H9 (cell line): ENCODE measurements around the gene HIRA. TPM values are rescaled to one million over a fixed set of nuclear protein-coding genes. Genes with fewer than 3 reads are reported as not detected.

Experiments used
- DNase-seq: peaks from one replicate; pipeline ENCODE4 v3.0.0-alpha.2; 2017
- H2AFZ ChIP-seq: one replicate; pipeline ENCODE4 v1.6.1; 2013; ENCODE audit warnings: mild to moderate bottlenecking, low read length, control low read depth, moderate library complexity
- H2AK5ac ChIP-seq: 2 replicates; pipeline ENCODE4 v1.6.1; 2013; ENCODE audit warnings: low read length, control low read depth, mixed read lengths; ENCODE audit not compliant: insufficient read length
- H2BK120ac ChIP-seq: one replicate; pipeline ENCODE4 v1.6.1; 2013; ENCODE audit warnings: low read depth, mild to moderate bottlenecking, low read length, control low read depth, inconsistent platforms; ENCODE audit not compliant: poor library complexity, severe bottlenecking
- H2BK12ac ChIP-seq: 2 replicates; pipeline ENCODE4 v1.6.1; 2013; ENCODE audit warnings: low read length, control low read depth, mixed read lengths, low read depth; ENCODE audit not compliant: insufficient read length
- H2BK15ac ChIP-seq: 2 replicates; pipeline ENCODE4 v1.6.1; 2013; ENCODE audit warnings: low read depth, low read length, control low read depth
- H2BK20ac ChIP-seq: one replicate; pipeline ENCODE4 v1.6.1; 2013; ENCODE audit warnings: low read depth, mild to moderate bottlenecking, low read length, control low read depth, inconsistent platforms; ENCODE audit not compliant: poor library complexity, severe bottlenecking
- H2BK5ac ChIP-seq: 2 replicates; pipeline ENCODE4 v1.6.1; 2013; ENCODE audit warnings: low read length, control low read depth, mixed read lengths; ENCODE audit not compliant: insufficient read length
- H3K14ac ChIP-seq: 2 replicates; pipeline ENCODE4 v1.6.1; 2013; ENCODE audit warnings: low read length, control low read depth; ENCODE audit not compliant: insufficient read depth
- H3K18ac ChIP-seq: 2 replicates; pipeline ENCODE4 v1.6.1; 2013; ENCODE audit warnings: low read depth, mild to moderate bottlenecking, mixed read lengths, low read length, control low read depth; ENCODE audit not compliant: insufficient read length
- H3K23ac ChIP-seq: 2 replicates; pipeline ENCODE4 v1.6.1; 2013; ENCODE audit warnings: low read length, control low read depth, mixed read lengths, low read depth; ENCODE audit not compliant: insufficient read length
- H3K23me2 ChIP-seq: 2 replicates; pipeline ENCODE4 v1.6.1; 2013; ENCODE audit warnings: low read depth, mild to moderate bottlenecking, mixed read lengths, low read length, control low read depth; ENCODE audit not compliant: insufficient read length, poor library complexity, severe bottlenecking
- H3K27ac ChIP-seq: 2 replicates; pipeline ENCODE4 v1.5.1; 2013; ENCODE audit warnings: low read length, control low read depth, mixed read lengths, low read depth; ENCODE audit not compliant: insufficient read length
- H3K27me3 ChIP-seq: 2 replicates; pipeline ENCODE4 v1.6.1; 2013; ENCODE audit warnings: low read length, control low read depth, inconsistent platforms; ENCODE audit not compliant: insufficient read depth
- H3K4ac ChIP-seq: 2 replicates; pipeline ENCODE4 v1.6.1; 2013; ENCODE audit warnings: low read depth, mild to moderate bottlenecking, control low read depth, inconsistent platforms, low read length, moderate library complexity
- H3K4me1 ChIP-seq: 2 replicates; pipeline ENCODE4 v1.6.1; 2013; ENCODE audit warnings: low read length, control low read depth, inconsistent platforms; ENCODE audit not compliant: insufficient read depth
- H3K4me2 ChIP-seq: 2 replicates; pipeline ENCODE4 v1.6.1; 2013; ENCODE audit warnings: low read length, control low read depth, mixed read lengths; ENCODE audit not compliant: insufficient read length, insufficient read depth
- H3K56ac ChIP-seq: 2 replicates; pipeline ENCODE4 v1.6.1; 2013; ENCODE audit warnings: low read depth, mild to moderate bottlenecking, mixed read lengths, low read length, control low read depth; ENCODE audit not compliant: insufficient read length
- H3K79me1 ChIP-seq: 2 replicates; pipeline ENCODE4 v1.6.1; 2013; ENCODE audit warnings: low read depth, mild to moderate bottlenecking, moderate library complexity, low read length, control low read depth, inconsistent platforms; ENCODE audit not compliant: insufficient read depth, poor library complexity, severe bottlenecking
- H3K79me2 ChIP-seq: 2 replicates; pipeline ENCODE4 v1.6.1; 2013; ENCODE audit warnings: low read length, control low read depth, inconsistent platforms; ENCODE audit not compliant: insufficient read depth
- H3K9ac ChIP-seq: 2 replicates; pipeline ENCODE4 v1.6.1; 2013; ENCODE audit warnings: low read length, control low read depth, mixed read lengths; ENCODE audit not compliant: insufficient read length; ENCODE audit errors: extremely low read depth
- H3K9me3 ChIP-seq: one replicate; pipeline ENCODE4 v1.6.1; 2013; ENCODE audit warnings: low read depth, low read length, inconsistent platforms; ENCODE audit not compliant: control insufficient read depth
- H3T11ph ChIP-seq: one replicate; pipeline ENCODE4 v1.6.1; 2013; ENCODE audit warnings: mild to moderate bottlenecking, low read length, control low read depth, inconsistent platforms
- H4K20me1 ChIP-seq: one replicate; pipeline ENCODE4 v1.6.1; 2013; ENCODE audit not compliant: control insufficient read depth, insufficient read length, insufficient read depth
- H4K5ac ChIP-seq: 2 replicates; pipeline ENCODE4 v1.6.1; 2013; ENCODE audit warnings: low read depth, mild to moderate bottlenecking, mixed read lengths, low read length, control low read depth; ENCODE audit not compliant: insufficient read length
- H4K8ac ChIP-seq: replicated peaks from 2 replicates; pipeline ENCODE4 v1.6.1; 2013; ENCODE audit warnings: low read length, control low read depth, mixed read lengths, low read depth; ENCODE audit not compliant: insufficient read length
- H4K91ac ChIP-seq: 2 replicates; pipeline ENCODE4 v1.6.1; 2013; ENCODE audit warnings: low read depth, mild to moderate bottlenecking, moderate library complexity, mixed read lengths, low read length, control low read depth; ENCODE audit not compliant: insufficient read length
- H3K27ac Mint-ChIP-seq, 3 experiments: 2 replicates in 2 of 3; 3 replicates in 1 of 3; pipeline ENCODE4 v1.8.0; 2020 to 2021; ENCODE audit warnings: mixed read lengths in 3 of 3, mild to moderate bottlenecking in 1 of 3, moderate library complexity in 1 of 3
- H3K27me3 Mint-ChIP-seq: 2 replicates; pipeline ENCODE4 v1.8.0; 2021; ENCODE audit warnings: low read depth, mild to moderate bottlenecking, moderate library complexity, mixed read lengths
- H3K36me3 Mint-ChIP-seq, 3 experiments: 2 replicates in 2 of 3; 3 replicates in 1 of 3; pipeline ENCODE4 v1.8.0; 2020 to 2021; ENCODE audit warnings: low read depth in 3 of 3, mixed read lengths in 3 of 3; ENCODE audit not compliant: insufficient read depth in 1 of 3
- H3K4me1 Mint-ChIP-seq, 2 experiments: 2 replicates each; pipeline ENCODE4 v1.8.0; 2020; ENCODE audit warnings: mixed read lengths in 2 of 2
- H3K4me3 Mint-ChIP-seq, 2 experiments: 2 replicates in 1 of 2; 3 replicates in 1 of 2; pipeline ENCODE4 v1.8.0; 2020 to 2021; ENCODE audit warnings: mild to moderate bottlenecking in 2 of 2, mixed read lengths in 2 of 2, moderate library complexity in 1 of 2
- H3K9me3 Mint-ChIP-seq, 2 experiments: 2 replicates in 1 of 2; 3 replicates in 1 of 2; pipeline ENCODE4 v1.8.0; 2020; ENCODE audit warnings: mild to moderate bottlenecking in 2 of 2, mixed read lengths in 2 of 2, moderate library complexity in 1 of 2
- WGBS: extraction: QIAGEN DNeasy Blood & Tissue Kit; methylation state at CpG from one replicate; pipeline ENCODE4 v1.1.7; 2013; ENCODE audit warnings: missing lambda C conversion rate, low lambda C conversion rate, mixed read lengths; ENCODE audit not compliant: insufficient read length; ENCODE audit errors: extremely low coverage; 5-methylcytosine and 5-hydroxymethylcytosine counted together
- total RNA-seq: library from RNA; stranded (reverse); gene quantifications from 2 replicates; pipeline ENCODE4 v1.2.1, GENCODE V29; 2021
- TF ChIP-seq, protein P1 (sequence below): fragments of 200-600 bp; sonication (generic); conservative IDR thresholded peaks from 3 replicates; pipeline ENCODE4 v1.8.0; 2021; ENCODE audit warnings: antibody characterized with exemption, mild to moderate bottlenecking

Gene HIRA
- total RNA-seq, 1 experiment from 2014 or later: 51.9 TPM

- Histone ChIP-seq H3K23me2 (no peaks in the 10 kb centered on the region), H4K20me1 (no peaks in the 10 kb centered on the region), H3K4ac (no peak overlapping the region), H4K91ac (no peak overlapping the region), H3K9me3 (no peaks in the 10 kb centered on the region), H3K14ac (no peak overlapping the region), H4K5ac (no peak overlapping the region), H3K4me2 (no peak overlapping the region), H3K56ac (no peak overlapping the region), H2AK5ac (no peak overlapping the region), H2AFZ (no peak overlapping the region), H3K4me1 (no peaks in the 10 kb centered on the region), H3K27me3 (no peaks in the 10 kb centered on the region), H3K23ac (no peak overlapping the region), H3K27ac (no peak overlapping the region), H3T11ph (no peak overlapping the region), H3K9ac (no peak overlapping the region), H2BK20ac (no peak overlapping the region), H2BK5ac (no peak overlapping the region), H3K79me2 (no peaks in the 10 kb centered on the region), H2BK15ac (no peak overlapping the region), H4K8ac (no peak overlapping the region), H2BK12ac (no peak overlapping the region), H2BK120ac (no peak overlapping the region), H3K18ac (no peak overlapping the region), H3K79me1 (no peaks in the 10 kb centered on the region)
- peak overlapping the region in 1 of 3 experiments; percentile 49; a peak in 1 of 7 replicates for H3K27ac Mint-ChIP-seq
- peaks cover 5 to 10% of the 10 kb centered on the region in 2 experiments for H3K9me3 Mint-ChIP-seq
- WGBS: no CpG with 5 or more reads among the region's 7 CpGs
- H3K36me3 Mint-ChIP-seq: peaks cover 49 to 69% (median 63%) of the 10 kb centered on the region in 3 experiments
- TF ChIP-seq, protein P1, sequence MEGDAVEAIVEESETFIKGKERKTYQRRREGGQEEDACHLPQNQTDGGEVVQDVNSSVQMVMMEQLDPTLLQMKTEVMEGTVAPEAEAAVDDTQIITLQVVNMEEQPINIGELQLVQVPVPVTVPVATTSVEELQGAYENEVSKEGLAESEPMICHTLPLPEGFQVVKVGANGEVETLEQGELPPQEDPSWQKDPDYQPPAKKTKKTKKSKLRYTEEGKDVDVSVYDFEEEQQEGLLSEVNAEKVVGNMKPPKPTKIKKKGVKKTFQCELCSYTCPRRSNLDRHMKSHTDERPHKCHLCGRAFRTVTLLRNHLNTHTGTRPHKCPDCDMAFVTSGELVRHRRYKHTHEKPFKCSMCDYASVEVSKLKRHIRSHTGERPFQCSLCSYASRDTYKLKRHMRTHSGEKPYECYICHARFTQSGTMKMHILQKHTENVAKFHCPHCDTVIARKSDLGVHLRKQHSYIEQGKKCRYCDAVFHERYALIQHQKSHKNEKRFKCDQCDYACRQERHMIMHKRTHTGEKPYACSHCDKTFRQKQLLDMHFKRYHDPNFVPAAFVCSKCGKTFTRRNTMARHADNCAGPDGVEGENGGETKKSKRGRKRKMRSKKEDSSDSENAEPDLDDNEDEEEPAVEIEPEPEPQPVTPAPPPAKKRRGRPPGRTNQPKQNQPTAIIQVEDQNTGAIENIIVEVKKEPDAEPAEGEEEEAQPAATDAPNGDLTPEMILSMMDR: no peak
- no peaks in the 10 kb centered on the region for H3K4me1 Mint-ChIP-seq
- no peak overlapping the region for H3K4me3 Mint-ChIP-seq
- DNase-seq: no peak
- no peaks in the 10 kb centered on the region; the same call in 1 of the 2 replicates for H3K27me3 Mint-ChIP-seq
Measured at GRCh38 chr22:19331474-19331873, 100.1 kb downstream of the HIRA start.
